Right atrium auricular region (tissue), 2 donors: ENCODE measurements around the gene DLG5. TPM values are rescaled to one million over a fixed set of nuclear protein-coding genes. Genes with fewer than 3 reads are reported as not detected.

Experiments
- DNase-seq: peaks from one replicate; pipeline ENCODE4 v3.0.0-alpha.2; 2019; ENCODE audit warnings: low spot score
- H3K27ac ChIP-seq, 2 donors: fragments of 200-600 bp; sonication (generic); 1 replicate in 1 of 2; 2 replicates in 1 of 2; pipeline ENCODE4 v1.5.1; 2016 to 2019
- H3K27me3 ChIP-seq, 2 donors: fragments of 200-600 bp; sonication (generic); one replicate each; pipeline versions ENCODE4 v1.5.1 to v1.6.0; 2017 to 2019
- H3K36me3 ChIP-seq: fragments of 200-600 bp; sonication (generic); one replicate; pipeline ENCODE4 v1.5.1; 2016
- H3K4me1 ChIP-seq, 2 donors: fragments of 200-600 bp; sonication (generic); one replicate each; pipeline versions ENCODE4 v1.5.1 to v1.6.0; 2017 to 2019
- H3K4me3 ChIP-seq, 2 donors: fragments of 200-600 bp; sonication (generic); 1 replicate in 1 of 2; 2 replicates in 1 of 2; pipeline ENCODE4 v1.5.1; 2017 to 2019; ENCODE audit warnings: mild to moderate bottlenecking in 1 of 2, moderate library complexity in 1 of 2
- H3K9me3 ChIP-seq, 2 donors: fragments of 200-600 bp; sonication (generic); one replicate each; pipeline ENCODE4 v1.5.1; 2019
- total RNA-seq, 2 donors: library from RNA; depleted of rRNA; stranded (reverse); fragments of >200 nt; gene quantifications; one replicate each; pipeline ENCODE4 v1.1.0, GENCODE V29; 2016
- TF ChIP-seq, protein P1 (sequence below), 2 donors: fragments of 200-600 bp; sonication (generic); IDR thresholded peaks; one replicate each; pipeline ENCODE4 v1.5.1; 2019; ENCODE audit warnings: antibody characterized with exemption in 2 of 2

The DLG5 gene
- total RNA-seq, 2 donors from 2014 or later: 10.5 to 20.4 TPM

DNA sequence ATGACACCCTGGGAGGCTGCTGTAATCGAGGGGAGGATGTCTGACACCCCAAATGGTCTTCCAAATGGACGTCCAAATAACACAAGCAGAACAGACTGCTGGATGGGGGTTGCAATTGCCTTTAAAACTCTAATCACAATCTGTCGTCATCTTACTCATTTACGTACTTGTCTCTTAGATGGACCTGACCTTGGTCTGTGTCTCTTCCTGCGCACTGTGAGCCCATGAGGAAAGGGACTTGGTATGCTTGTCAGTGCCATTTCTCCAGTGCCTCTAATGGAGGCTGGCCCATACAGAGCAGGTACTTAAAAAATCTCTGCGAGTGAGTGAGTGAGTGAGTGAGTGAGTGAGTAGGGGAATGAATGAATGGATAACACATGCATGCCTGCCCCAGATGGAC lies 93.3 kb downstream of the DLG5 start:
- TF ChIP-seq, protein P1, sequence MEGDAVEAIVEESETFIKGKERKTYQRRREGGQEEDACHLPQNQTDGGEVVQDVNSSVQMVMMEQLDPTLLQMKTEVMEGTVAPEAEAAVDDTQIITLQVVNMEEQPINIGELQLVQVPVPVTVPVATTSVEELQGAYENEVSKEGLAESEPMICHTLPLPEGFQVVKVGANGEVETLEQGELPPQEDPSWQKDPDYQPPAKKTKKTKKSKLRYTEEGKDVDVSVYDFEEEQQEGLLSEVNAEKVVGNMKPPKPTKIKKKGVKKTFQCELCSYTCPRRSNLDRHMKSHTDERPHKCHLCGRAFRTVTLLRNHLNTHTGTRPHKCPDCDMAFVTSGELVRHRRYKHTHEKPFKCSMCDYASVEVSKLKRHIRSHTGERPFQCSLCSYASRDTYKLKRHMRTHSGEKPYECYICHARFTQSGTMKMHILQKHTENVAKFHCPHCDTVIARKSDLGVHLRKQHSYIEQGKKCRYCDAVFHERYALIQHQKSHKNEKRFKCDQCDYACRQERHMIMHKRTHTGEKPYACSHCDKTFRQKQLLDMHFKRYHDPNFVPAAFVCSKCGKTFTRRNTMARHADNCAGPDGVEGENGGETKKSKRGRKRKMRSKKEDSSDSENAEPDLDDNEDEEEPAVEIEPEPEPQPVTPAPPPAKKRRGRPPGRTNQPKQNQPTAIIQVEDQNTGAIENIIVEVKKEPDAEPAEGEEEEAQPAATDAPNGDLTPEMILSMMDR (IDR thresholded peaks at IDR 0.05): no peak
- H3K4me3 ChIP-seq: no peak overlapping the region
- no peak for DNase-seq
- no peaks in the 10 kb centered on the region for H3K27me3 ChIP-seq
- peaks cover 68% of the 10 kb centered on the region for H3K36me3 ChIP-seq
- peaks cover 0 to 28% of the 10 kb centered on the region in 2 donors for H3K4me1 ChIP-seq
- H3K9me3 ChIP-seq: no peaks in the 10 kb centered on the region
- H3K27ac ChIP-seq: no peak overlapping the region

DNA sequence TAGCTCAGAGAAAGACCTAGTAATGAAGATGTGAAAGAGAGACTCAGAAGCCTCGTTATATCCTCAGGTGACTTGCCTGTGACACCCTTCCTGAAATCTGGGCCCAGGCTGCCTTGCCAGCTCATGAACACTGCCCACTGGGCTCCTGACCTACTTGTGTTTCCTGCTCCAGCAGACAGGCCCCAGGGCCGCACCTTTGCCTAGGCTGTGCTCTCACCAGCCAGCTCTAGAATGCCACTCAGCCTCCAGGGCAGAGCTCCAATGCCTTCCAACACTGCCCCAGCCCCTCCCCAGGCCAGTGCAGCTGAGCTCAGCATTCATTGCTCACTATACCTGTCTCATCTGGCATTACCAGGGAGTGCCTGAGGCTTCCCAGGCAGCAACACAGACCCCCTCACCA lies 94.3 kb downstream of the DLG5 start:
- H3K27me3 ChIP-seq: no peaks in the 10 kb centered on the region
- no peaks in the 10 kb centered on the region for H3K9me3 ChIP-seq
- no peak overlapping the region for H3K27ac ChIP-seq
- TF ChIP-seq, protein P1 (IDR thresholded peaks at IDR 0.05): no peak
- H3K36me3 ChIP-seq: peaks cover 68% of the 10 kb centered on the region
- H3K4me3 ChIP-seq: no peak overlapping the region
- H3K4me1 ChIP-seq: peaks cover 0 to 18% of the 10 kb centered on the region in 2 donors
- DNase-seq: no peak

DNA sequence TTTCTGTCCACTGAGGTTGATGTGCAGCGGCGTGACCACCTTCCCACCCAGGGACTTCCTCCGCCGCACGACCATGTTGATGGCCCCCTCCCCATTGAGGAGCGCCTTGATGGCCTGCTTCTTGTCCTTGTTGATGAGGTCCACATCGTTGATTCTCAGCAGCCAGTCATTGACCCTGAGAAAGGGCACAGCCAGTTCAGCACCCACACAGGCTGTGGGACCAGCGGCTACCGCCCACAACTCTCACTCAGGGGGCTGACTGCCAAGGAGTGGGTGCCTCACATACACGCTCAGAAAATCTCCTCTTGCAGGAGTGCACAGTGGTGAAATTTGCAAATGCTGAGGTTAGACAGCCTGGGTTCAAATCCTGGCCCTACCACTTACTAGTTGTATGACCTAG lies 97.2 kb downstream of the DLG5 start:
- no peak overlapping the region for H3K27ac ChIP-seq
- H3K4me1 ChIP-seq: no peaks in the 10 kb centered on the region
- TF ChIP-seq, protein P1 (IDR thresholded peaks at IDR 0.05): no peak
- peaks cover 81% of the 10 kb centered on the region for H3K36me3 ChIP-seq
- no peak overlapping the region for H3K4me3 ChIP-seq
- H3K9me3 ChIP-seq: no peaks in the 10 kb centered on the region
- H3K27me3 ChIP-seq: no peaks in the 10 kb centered on the region
- DNase-seq: no peak

DNA sequence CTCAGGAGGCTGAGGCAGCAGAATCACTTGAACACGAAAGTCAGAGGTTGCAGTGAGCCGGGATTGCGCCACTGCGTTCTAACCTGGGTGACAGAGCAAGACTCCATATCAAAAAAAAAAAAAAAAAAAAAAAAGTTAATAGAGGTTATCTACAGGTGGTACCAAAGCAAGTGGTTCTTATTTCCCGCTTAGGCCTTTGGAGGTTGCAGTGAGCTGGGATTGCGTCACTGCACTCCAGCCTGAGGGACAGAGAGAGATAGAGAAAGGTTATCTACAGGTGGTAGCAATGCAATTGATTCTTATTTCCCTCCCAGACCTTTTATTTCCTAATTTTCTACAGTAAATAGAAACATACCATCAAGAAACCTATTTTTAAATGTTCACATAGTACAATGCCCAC lies 98.2 kb downstream of the DLG5 start:
- Histone ChIP-seq H3K4me1 (no peaks in the 10 kb centered on the region), H3K27me3 (no peaks in the 10 kb centered on the region), H3K27ac (no peak overlapping the region), H3K9me3 (no peaks in the 10 kb centered on the region), H3K36me3 (peaks cover 74% of the 10 kb centered on the region), H3K4me3 (no peak overlapping the region)
- no peak for DNase-seq
- TF ChIP-seq, protein P1 (IDR thresholded peaks at IDR 0.05): no peak

DNA sequence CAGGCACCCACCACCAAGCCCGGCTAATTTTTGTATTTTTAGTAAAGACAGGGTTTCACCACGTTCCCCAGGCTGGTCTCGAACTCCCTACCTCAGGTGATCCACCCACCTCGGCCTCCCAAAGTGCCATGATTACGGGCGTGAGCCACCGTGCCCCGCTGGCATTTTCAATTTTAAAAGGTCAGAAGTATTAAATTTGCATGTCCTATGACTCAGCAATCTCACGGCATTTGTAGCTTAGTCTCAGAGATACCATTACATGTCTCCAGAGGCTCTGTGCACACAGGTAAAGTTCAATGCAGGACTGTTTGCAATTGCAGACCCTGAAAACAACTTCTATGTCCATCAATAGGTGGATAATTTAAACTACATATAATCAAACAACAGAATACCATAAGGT lies 99.2 kb downstream of the DLG5 start:
- peaks cover 64% of the 10 kb centered on the region for H3K36me3 ChIP-seq
- no peaks in the 10 kb centered on the region for H3K9me3 ChIP-seq
- no peaks in the 10 kb centered on the region for H3K4me1 ChIP-seq
- no peaks in the 10 kb centered on the region for H3K27me3 ChIP-seq
- H3K27ac ChIP-seq: no peak overlapping the region
- H3K4me3 ChIP-seq: no peak overlapping the region
- DNase-seq: no peak
- TF ChIP-seq, protein P1 (IDR thresholded peaks at IDR 0.05): no peak

DNA sequence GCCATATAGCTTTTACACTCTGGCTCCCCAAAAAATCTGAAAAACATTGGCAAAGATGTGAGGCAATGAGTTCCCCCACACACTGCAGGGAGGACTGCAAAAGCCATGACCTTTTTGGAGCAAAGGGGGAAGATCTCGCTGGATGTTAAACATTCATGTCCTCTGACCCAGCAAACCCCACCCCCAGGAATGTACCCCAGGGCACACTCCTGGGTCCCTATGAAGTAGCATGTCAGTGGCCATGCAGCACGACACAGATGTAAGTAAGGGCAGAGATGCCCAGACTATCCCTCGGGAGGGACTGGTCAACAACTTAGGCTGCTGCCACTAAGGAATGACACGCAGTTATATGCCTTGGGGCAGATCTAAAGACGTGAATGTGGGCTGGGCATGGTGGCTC lies 100.6 kb downstream of the DLG5 start:
- TF ChIP-seq, protein P1 (IDR thresholded peaks at IDR 0.05): no peak
- H3K36me3 ChIP-seq: peaks cover 61% of the 10 kb centered on the region
- no peaks in the 10 kb centered on the region for H3K9me3 ChIP-seq
- H3K27me3 ChIP-seq: no peaks in the 10 kb centered on the region
- H3K4me1 ChIP-seq: no peaks in the 10 kb centered on the region
- H3K27ac ChIP-seq: no peak overlapping the region
- DNase-seq: no peak
- H3K4me3 ChIP-seq: no peak overlapping the region
